Daoy (cell line): ENCODE results near the gene LIG3. TPM values are rescaled to one million over a fixed set of nuclear protein-coding genes. Genes with fewer than 3 reads are reported as not detected.
A peak's percentile ranks its signal among the peaks of the same experiment; 100 is the strongest.
"Not testable (repeated sequence)": the region's sequence is repeated elsewhere in the genome, so short reads cannot be mapped to it uniquely, and the experiment has no call there.

Source experiments
- DNase-seq: peaks from one replicate; pipeline ENCODE4 v3.0.0-alpha.2; 2015; ENCODE audit warnings: low read depth
- total RNA-seq: library from RNA; depleted of rRNA; stranded (reverse); fragments of >200 nt; shearing (Covaris generic); gene quantifications from 2 replicates; pipeline ENCODE4 v1.2.3, GENCODE V29; 2014

The LIG3 gene
- total RNA-seq, 1 experiment from 2014 or later = 47.7 TPM

DNA sequence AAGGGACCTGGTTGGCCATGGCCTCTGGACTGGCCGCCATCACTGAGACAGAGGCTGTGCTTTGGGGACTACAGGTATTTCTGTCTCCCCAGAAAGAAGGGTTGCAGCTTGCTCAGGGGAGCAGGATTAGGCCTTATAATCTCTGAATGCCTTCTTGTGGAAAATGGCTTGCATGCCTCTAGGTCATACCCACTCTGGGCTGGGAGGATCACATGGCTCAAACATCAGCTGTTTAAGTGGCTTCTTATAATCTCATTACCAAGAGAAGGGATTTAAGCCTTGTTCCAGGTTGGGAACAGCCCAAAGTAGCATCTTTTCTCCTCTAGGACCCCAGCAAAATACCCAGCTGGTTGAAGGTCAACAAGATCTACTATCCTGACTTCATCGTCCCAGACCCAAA, 19.1 kb downstream of the LIG3 start:
- no peak for DNase-seq

DNA sequence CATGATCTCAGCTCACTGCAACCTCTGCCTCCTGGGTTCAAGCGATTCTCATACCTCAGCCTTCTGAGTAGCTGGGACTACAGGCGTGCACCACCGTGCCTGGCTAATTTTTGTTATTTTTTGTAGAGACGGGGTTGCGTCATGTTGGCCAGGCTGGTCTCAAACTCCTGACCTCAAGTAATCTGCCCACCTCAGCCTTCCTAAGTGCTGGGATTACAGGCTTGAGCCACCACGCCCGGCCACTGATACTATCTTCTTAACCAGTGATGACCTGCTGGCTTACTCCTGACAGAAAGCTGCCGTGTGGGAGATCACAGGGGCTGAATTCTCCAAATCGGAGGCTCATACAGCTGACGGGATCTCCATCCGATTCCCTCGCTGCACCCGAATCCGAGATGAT, 20.7 kb downstream of the LIG3 start:
- DNase-seq = not testable (repeated sequence)

DNA sequence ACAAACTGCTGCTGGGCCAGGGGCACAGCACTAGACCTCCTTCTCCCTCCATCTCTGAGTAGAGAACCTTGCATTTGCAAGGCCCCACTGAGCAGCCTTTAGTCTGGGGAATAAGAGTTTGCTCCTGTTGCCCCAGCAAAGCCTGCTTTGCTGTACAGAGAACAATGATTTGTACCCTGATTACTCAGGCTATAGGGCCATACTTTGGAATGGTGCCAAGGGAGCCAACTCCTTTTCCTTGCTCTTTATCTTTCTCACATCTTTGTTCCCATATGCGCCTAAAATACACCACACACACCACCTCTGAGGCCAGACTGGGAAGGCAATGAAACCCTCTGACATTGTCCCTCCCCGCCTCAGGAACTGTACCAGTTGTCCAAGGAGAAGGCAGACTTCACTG, 21.2 kb downstream of the LIG3 start:
- DNase-seq = no peak

- no peak for DNase-seq
These were observed 22.7 kb downstream of the LIG3 start for GRCh38 chr17:35002876-35003551.

- DNase-seq = no peak
These were observed 23.5 kb downstream of the LIG3 start for GRCh38 chr17:35003778-35004177.

GRCh38 chr17:35006345-35006744, 26.0 kb downstream of the LIG3 start:
- no peak for DNase-seq

- no peak for DNase-seq
These were observed 26.6 kb downstream of the LIG3 start for GRCh38 chr17:35006961-35007360.

- DNase-seq = no peak
These were observed 29.8 kb downstream of the LIG3 start for GRCh38 chr17:35010093-35010492.

- no peak for DNase-seq
These were observed 31.4 kb downstream of the LIG3 start for GRCh38 chr17:35011671-35012216.

- DNase-seq = no peak
These were observed 36.1 kb downstream of the LIG3 start for GRCh38 chr17:35016369-35016768.

GRCh38 chr17:35017021-35017420, 36.7 kb downstream of the LIG3 start:
- no peak for DNase-seq

DNA sequence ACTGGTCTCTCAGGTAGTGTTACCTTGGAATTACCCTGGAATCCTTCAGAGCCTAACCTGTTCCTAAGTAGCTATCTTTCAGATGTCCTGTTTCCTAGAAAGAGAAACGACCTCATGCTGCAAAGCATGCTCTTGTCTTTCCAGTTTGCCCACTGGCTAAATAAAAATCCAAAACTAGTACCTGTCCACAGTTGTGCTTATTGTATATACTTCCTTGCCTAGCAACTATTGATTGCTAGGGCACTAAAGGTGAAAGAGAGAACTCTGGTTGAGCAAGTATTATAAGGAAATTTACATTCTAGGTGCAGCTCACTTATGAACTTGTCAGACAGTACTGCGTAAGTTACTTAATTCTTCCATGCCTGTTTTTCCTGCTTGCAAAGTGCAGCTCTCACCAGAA, 38.5 kb downstream of the LIG3 start:
- DNase-seq = no peak

DNA sequence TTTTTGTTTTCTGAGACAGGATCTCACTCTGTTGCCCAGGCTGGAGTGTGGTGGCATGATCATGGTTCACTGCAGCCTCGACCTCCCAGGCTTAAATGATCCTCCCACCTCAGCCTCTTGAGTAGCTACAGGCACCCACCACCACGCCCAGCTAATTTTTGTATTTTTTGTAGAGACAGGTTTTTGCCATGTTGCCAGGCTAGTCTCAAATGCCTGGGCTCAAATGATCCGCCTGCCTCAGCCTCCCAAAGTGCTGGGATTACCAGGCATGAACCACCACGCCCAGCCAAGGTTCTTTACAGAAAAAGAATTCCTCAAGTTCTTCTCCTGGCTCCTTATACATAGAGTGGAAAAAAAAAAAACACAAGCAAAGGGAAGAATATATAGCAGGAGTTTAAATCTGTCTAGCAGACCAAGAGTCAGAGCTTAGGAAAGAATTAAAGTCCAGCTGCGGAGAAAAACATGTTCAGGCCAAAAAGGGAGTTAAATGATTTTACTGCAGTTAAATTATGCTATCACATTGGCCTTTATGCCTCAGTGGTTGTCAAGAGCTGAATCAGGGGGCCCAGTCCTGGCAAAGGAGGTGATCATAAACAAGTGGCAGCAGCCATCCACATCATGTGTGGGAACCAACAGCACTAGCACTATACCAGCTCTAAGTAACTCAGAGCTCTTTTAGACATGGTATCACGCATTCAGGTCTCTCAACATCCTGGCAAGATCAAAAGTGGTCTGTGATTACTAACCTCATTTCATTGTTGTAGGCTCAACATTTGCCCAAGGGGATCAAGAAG, 39.3 kb downstream of the LIG3 start:
- no peak for DNase-seq

- no peak for DNase-seq
These were observed 41.4 kb downstream of the LIG3 start for GRCh38 chr17:35021520-35022380.

- peak; percentile 91 for DNase-seq
These were observed 42.3 kb downstream of the LIG3 start for GRCh38 chr17:35022536-35023063.

DNA sequence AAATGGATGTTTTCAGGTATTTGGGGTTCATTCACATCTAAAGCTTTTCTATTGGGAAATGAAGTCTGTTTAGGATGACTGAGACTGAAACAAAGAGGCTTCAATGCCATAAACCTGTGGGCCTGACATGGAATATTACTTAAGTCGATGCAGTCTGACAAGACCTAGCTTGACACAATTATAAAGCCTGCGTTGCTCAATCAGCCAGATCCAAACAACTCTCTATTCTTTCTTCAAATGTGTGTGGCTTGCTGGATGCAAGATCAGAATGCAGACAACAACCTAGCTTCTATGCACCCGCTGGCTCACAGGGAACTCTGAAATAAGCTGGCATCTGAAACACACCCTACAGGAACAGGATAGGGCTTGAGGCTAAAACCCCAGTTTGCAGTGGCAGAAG, 43.2 kb downstream of the LIG3 start:
- no peak for DNase-seq

GRCh38 chr17:35025541-35025940, 45.2 kb downstream of the LIG3 start:
- no peak for DNase-seq

GRCh38 chr17:35028097-35028496, 47.8 kb downstream of the LIG3 start:
- DNase-seq = not testable (repeated sequence)

GRCh38 chr17:35028531-35029262, 48.4 kb downstream of the LIG3 start:
- DNase-seq = no peak

DNA sequence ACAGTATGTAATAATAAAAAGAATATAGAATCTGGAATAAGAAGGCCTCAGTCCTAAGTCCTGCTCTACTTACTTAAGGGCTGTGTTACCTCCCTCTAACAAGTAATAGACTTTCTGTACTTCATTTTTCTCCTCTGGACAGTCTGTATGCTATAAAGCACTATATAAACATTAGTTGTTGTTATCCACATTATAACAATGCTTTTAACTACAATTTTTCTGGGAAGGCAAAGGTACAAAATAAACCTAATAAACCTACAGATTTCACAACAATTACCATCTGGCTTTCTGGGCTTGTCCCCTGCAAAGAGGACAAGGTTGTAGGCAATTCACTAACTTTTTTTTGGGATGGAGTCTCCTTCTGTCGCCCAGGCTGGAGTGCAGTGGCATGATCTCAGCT, 50.5 kb downstream of the LIG3 start:
- no peak for DNase-seq

DNA sequence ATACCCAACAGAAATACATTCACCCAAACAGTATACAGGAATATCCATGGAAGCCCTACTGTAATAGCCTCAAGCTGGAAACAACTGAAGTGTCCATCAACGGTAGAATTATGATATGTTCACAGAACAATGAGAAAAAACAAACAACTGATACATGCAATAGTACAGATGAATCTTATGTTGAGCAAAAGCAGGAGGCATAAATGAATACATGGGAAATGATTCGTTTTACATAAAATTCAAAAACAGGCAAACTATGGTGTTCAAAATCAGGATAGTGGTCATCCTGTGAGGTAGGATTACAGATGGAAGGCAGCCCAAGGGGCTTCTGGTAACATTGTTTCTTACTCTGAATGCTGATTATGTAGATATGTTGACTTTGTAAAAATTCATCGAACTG, 58.1 kb downstream of the LIG3 start:
- no peak for DNase-seq
